HG03457 (cell line): ENCODE measurements around the gene PI4KA.
"Not testable (repeated sequence)": the region's sequence is repeated elsewhere in the genome, so short reads cannot be mapped to it uniquely, and the experiment has no call there.

Experiments used
- ATAC-seq: cut with Tn5 transposase; IDR thresholded peaks from one replicate; pipeline ENCODE4 v1.9.1; 2021; ENCODE audit warnings: moderate number of reproducible peaks; ENCODE audit not compliant: unreplicated experiment

Gene PI4KA

GRCh38 chr22:20852076-20852475 lies 6.5 kb downstream of the PI4KA start:
- ATAC-seq: no peak

- no peak for ATAC-seq
Observed at GRCh38 chr22:20847318-20847822, 11.2 kb downstream of the PI4KA start.

GRCh38 chr22:20844055-20845037 lies 14.3 kb downstream of the PI4KA start:
- no peak for ATAC-seq

GRCh38 chr22:20843501-20843900 lies 15.1 kb downstream of the PI4KA start:
- ATAC-seq: no peak

GRCh38 chr22:20840646-20841371 lies 17.8 kb downstream of the PI4KA start:
- no peak for ATAC-seq

GRCh38 chr22:20839837-20840645 lies 18.6 kb downstream of the PI4KA start:
- no peak for ATAC-seq

GRCh38 chr22:20839354-20839753 lies 19.3 kb downstream of the PI4KA start:
- ATAC-seq: not testable (repeated sequence)

GRCh38 chr22:20836987-20837823 lies 21.4 kb downstream of the PI4KA start:
- ATAC-seq: no peak

GRCh38 chr22:20834725-20835124 lies 23.9 kb downstream of the PI4KA start:
- no peak for ATAC-seq

- ATAC-seq: no peak
Observed at GRCh38 chr22:20834206-20834605, 24.4 kb downstream of the PI4KA start.

GRCh38 chr22:20833225-20833665 lies 25.4 kb downstream of the PI4KA start:
- ATAC-seq: no peak

GRCh38 chr22:20829491-20830134 lies 29.0 kb downstream of the PI4KA start:
- no peak for ATAC-seq

- ATAC-seq: not testable (repeated sequence)
Observed at GRCh38 chr22:20826373-20827152, 32.0 kb downstream of the PI4KA start.

- ATAC-seq: no peak
Observed at GRCh38 chr22:20825624-20826023, 33.0 kb downstream of the PI4KA start.

GRCh38 chr22:20825216-20825615 lies 33.4 kb downstream of the PI4KA start:
- ATAC-seq: not testable (repeated sequence)

- no peak for ATAC-seq
Observed at GRCh38 chr22:20823264-20823663, 35.3 kb downstream of the PI4KA start.

GRCh38 chr22:20822240-20822639 lies 36.4 kb downstream of the PI4KA start:
- ATAC-seq: no peak

GRCh38 chr22:20821717-20822239 lies 36.8 kb downstream of the PI4KA start:
- ATAC-seq: not testable (repeated sequence)
